ENCODE measurements around the gene HYAL1. TPM values are rescaled to one million over a fixed set of nuclear protein-coding genes. Genes with fewer than 3 reads are reported as not detected.

Gene HYAL1
- total RNA-seq, 1 donor from 2014 or later, result 0.59 TPM

Other genes starting within 250 kb of the HYAL1 start
- gene RBM5, start 214.7 kb downstream of the HYAL1 start, total RNA-seq, result 139 and 144 TPM in 2 replicates
- gene SEMA3F, start 148.2 kb downstream of the HYAL1 start, total RNA-seq, result 0.11 and 0.21 TPM in 2 replicates
- not detected in 2 replicates for gene GNAT1, start 112.0 kb downstream of the HYAL1 start, total RNA-seq
- gene SLC38A3, start 98.3 kb downstream of the HYAL1 start, total RNA-seq, result not detected in 2 replicates
- 267 and 269 TPM in 2 replicates for gene GNAI2, start 67.4 kb downstream of the HYAL1 start, total RNA-seq
- 0.30 and 0.68 TPM in 2 replicates for gene SEMA3B, start 34.4 kb downstream of the HYAL1 start, total RNA-seq
- gene LSMEM2, start 24.5 kb downstream of the HYAL1 start, total RNA-seq, result not detected in 2 replicates
- 154 and 164 TPM in 2 replicates for gene IFRD2, start 11.1 kb downstream of the HYAL1 start, total RNA-seq
- gene HYAL3, start 4.2 kb downstream of the HYAL1 start, total RNA-seq, result 10.8 TPM in 2 replicates
- 24.9 and 25.0 TPM in 2 replicates for gene NAA80, start 4.2 kb downstream of the HYAL1 start, total RNA-seq
- gene HYAL2, start 19.2 kb upstream of the HYAL1 start, total RNA-seq, result 14.9 and 15.2 TPM in 2 replicates
- gene TUSC2, start 24.6 kb upstream of the HYAL1 start, total RNA-seq, result 23.7 and 23.9 TPM in 2 replicates
- gene RASSF1, start 37.3 kb upstream of the HYAL1 start, total RNA-seq, result 71.2 and 74.2 TPM in 2 replicates
- 0.94 and 1.8 TPM in 2 replicates for gene ZMYND10, start 42.2 kb upstream of the HYAL1 start, total RNA-seq
- gene NPRL2, start 47.2 kb upstream of the HYAL1 start, total RNA-seq, result 34.5 and 42.7 TPM in 2 replicates
- 22.9 and 24.6 TPM in 2 replicates for gene CYB561D2, start 47.3 kb upstream of the HYAL1 start, total RNA-seq
- gene TMEM115, start 55.9 kb upstream of the HYAL1 start, total RNA-seq, result 17.8 and 19.2 TPM in 2 replicates
- gene CACNA2D2, start 200.1 kb upstream of the HYAL1 start, total RNA-seq, result 0.46 and 0.59 TPM in 2 replicates